Gastroesophageal sphincter (tissue), 4 donors: ENCODE data around the gene CROCC2. TPM values are rescaled to one million over a fixed set of nuclear protein-coding genes. Genes with fewer than 3 reads are reported as not detected.

Source experiments
- ATAC-seq: fragments of 150-250 bp; one replicate; pipeline ENCODE4 v1.9.1; 2016; ENCODE audit warnings: mild to moderate bottlenecking, moderate library complexity
- H3K27ac ChIP-seq, 4 donors: fragments of 200-600 bp; sonication (generic) in 3 of 4; 1 replicate in 3 of 4; 2 replicates in 1 of 4; pipeline ENCODE4 v1.5.1; 2016 to 2019
- H3K27me3 ChIP-seq: fragments of 200-600 bp; sonication (generic); one replicate; pipeline ENCODE4 v1.5.1; 2019
- H3K36me3 ChIP-seq, 2 donors: fragments of 200-600 bp; sonication (generic); one replicate each; pipeline ENCODE4 v1.5.1; 2019; ENCODE audit warnings: control low read depth in 1 of 2
- H3K4me1 ChIP-seq, 3 donors: fragments of 200-600 bp; sonication (generic); 1 replicate in 2 of 3; 2 replicates in 1 of 3; pipeline ENCODE4 v1.5.1; 2016 to 2019; ENCODE audit warnings: control low read depth in 2 of 3
- H3K4me3 ChIP-seq, 2 donors: fragments of 200-600 bp; sonication (generic); one replicate each; pipeline ENCODE4 v1.5.1; 2019; ENCODE audit warnings: mild to moderate bottlenecking in 1 of 2, moderate library complexity in 1 of 2
- H3K9me3 ChIP-seq, 3 donors: fragments of 200-600 bp; sonication (generic); one replicate each; pipeline ENCODE4 v1.5.1; 2017 to 2019; ENCODE audit warnings: control low read depth in 2 of 3
- CTCF ChIP-seq, 4 experiments: fragments of 200-600 bp in 2 of 4; fragments of 450-650 bp in 2 of 4; sonication (generic) in 1 of 4; IDR thresholded peaks; one replicate each; pipeline ENCODE4 v1.5.1; 2017 to 2019; ENCODE audit warnings: antibody characterized with exemption in 4 of 4, mild to moderate bottlenecking in 2 of 4, moderate library complexity in 2 of 4
- EP300 ChIP-seq: sonication (generic); formaldehyde crosslinking; IDR thresholded peaks from one replicate; pipeline ENCODE4 v1.6.1; 2017; ENCODE audit warnings: antibody characterized with exemption, mild to moderate bottlenecking
- POLR2A ChIP-seq, 2 donors: fragments of 450-650 bp; IDR thresholded peaks; one replicate each; pipeline ENCODE4 v1.6.1; 2017; ENCODE audit warnings: antibody characterized with exemption in 2 of 2, mild to moderate bottlenecking in 2 of 2, moderate library complexity in 1 of 2
- POLR2AphosphoS5 ChIP-seq: sonication (generic); formaldehyde crosslinking; IDR thresholded peaks from one replicate; pipeline ENCODE4 v1.6.1; 2017; ENCODE audit warnings: antibody characterized with exemption
- WGBS, 2 donors: methylation state at CpG; one replicate each; pipeline ENCODE4 v1.1.5; 2018; ENCODE audit warnings: low coverage in 1 of 2; 5-methylcytosine and 5-hydroxymethylcytosine counted together
- total RNA-seq, 4 donors: library from RNA; depleted of rRNA; stranded (reverse); fragments of >200 nt; gene quantifications; one replicate each; pipeline ENCODE4 v1.1.0, GENCODE V29; 2016

CROCC2 gene
- total RNA-seq, 4 donors from 2014 or later = not detected

GRCh38 chr2:241030883-241031282, 124.7 kb downstream of the CROCC2 start:
- Histone ChIP-seq H3K27ac (no peak overlapping the region), H3K4me1 (peaks cover 0 to 8% (median 0%) of the 10 kb centered on the region in 3 donors), H3K36me3 (peaks cover 0 to 40% of the 10 kb centered on the region in 2 donors), H3K27me3 (peaks cover 8% of the 10 kb centered on the region), H3K9me3 (peaks cover 0 to 13% (median 0%) of the 10 kb centered on the region in 3 donors), H3K4me3 (no peak overlapping the region)
- WGBS, 2 donors = 92 to 97% methylated on average over 6 to 7 of the region's 7 CpGs
- TF ChIP-seq EP300 (no peak), POLR2AphosphoS5 (no peak), POLR2A (IDR thresholded peaks at IDR 0.05) (no peak), CTCF (IDR thresholded peaks at IDR 0.05) (no peak)
- no peak for ATAC-seq

GRCh38 chr2:241031436-241032165, 125.5 kb downstream of the CROCC2 start:
- H3K27ac ChIP-seq = no peak overlapping the region
- 87 to 90% methylated on average over 17 to 19 of the region's 20 CpGs for WGBS, 2 donors
- H3K4me3 ChIP-seq = no peak overlapping the region
- TF ChIP-seq EP300 = no peak
- TF ChIP-seq CTCF (IDR thresholded peaks at IDR 0.05) = no peak
- no peak for TF ChIP-seq POLR2A (IDR thresholded peaks at IDR 0.05)
- no peak for TF ChIP-seq POLR2AphosphoS5
- H3K36me3 ChIP-seq = peaks cover 0 to 40% of the 10 kb centered on the region in 2 donors
- peaks cover 0 to 15% (median 7%) of the 10 kb centered on the region in 3 donors for H3K4me1 ChIP-seq
- no peak for ATAC-seq
- peaks cover 0 to 7% (median 0%) of the 10 kb centered on the region in 3 donors for H3K9me3 ChIP-seq
- peaks cover 15% of the 10 kb centered on the region for H3K27me3 ChIP-seq

- WGBS, 2 donors = 66 to 80% methylated on average over 1 to 2 of the region's 17 CpGs
- Histone ChIP-seq H3K4me1 (peaks cover 0 to 20% (median 8%) of the 10 kb centered on the region in 3 donors), H3K9me3 (no peaks in the 10 kb centered on the region), H3K4me3 (no peak overlapping the region), H3K36me3 (peaks cover 0 to 50% of the 10 kb centered on the region in 2 donors), H3K27ac (no peak overlapping the region), H3K27me3 (peaks cover 29% of the 10 kb centered on the region)
- ATAC-seq = no peak
- no peak for TF ChIP-seq CTCF (IDR thresholded peaks at IDR 0.05)
- no peak for TF ChIP-seq POLR2A (IDR thresholded peaks at IDR 0.05)
- no peak for TF ChIP-seq EP300
- TF ChIP-seq POLR2AphosphoS5 = no peak
Observed at GRCh38 chr2:241033336-241033987, 127.3 kb downstream of the CROCC2 start.

GRCh38 chr2:241033994-241034393, 127.9 kb downstream of the CROCC2 start:
- H3K4me3 ChIP-seq = no peak overlapping the region
- no peak overlapping the region for H3K27ac ChIP-seq
- peaks cover 0 to 20% (median 8%) of the 10 kb centered on the region in 3 donors for H3K4me1 ChIP-seq
- TF ChIP-seq POLR2AphosphoS5 = no peak
- TF ChIP-seq CTCF (IDR thresholded peaks at IDR 0.05) = no peak
- no peak for TF ChIP-seq EP300
- TF ChIP-seq POLR2A (IDR thresholded peaks at IDR 0.05) = no peak
- no CpG with 5 or more reads among the region's 7 CpGs for WGBS, 2 donors
- H3K27me3 ChIP-seq = peaks cover 29% of the 10 kb centered on the region
- no peaks in the 10 kb centered on the region for H3K9me3 ChIP-seq
- no peak for ATAC-seq
- H3K36me3 ChIP-seq = peaks cover 0 to 56% of the 10 kb centered on the region in 2 donors
